Smooth muscle cell (in vitro differentiated cells): ENCODE measurements around the gene WDFY2. TPM values are rescaled to one million over a fixed set of nuclear protein-coding genes. Genes with fewer than 3 reads are reported as not detected.

Experiments used
- DNase-seq: peaks from one replicate; lab custom pipeline; 2025; ENCODE audit not compliant: unreplicated experiment; lab: John Stamatoyannopoulos, UW
- H2AFZ ChIP-seq: fragments of 200-600 bp; sonication (generic); 2 replicates; pipeline ENCODE4 v1.6.0; 2016; ENCODE audit warnings: antibody characterized with exemption, low read depth, mild to moderate bottlenecking
- H3F3A ChIP-seq: fragments of 200-600 bp; sonication (generic); 2 replicates; pipeline ENCODE4 v1.6.0; 2017; ENCODE audit warnings: antibody characterized with exemption, low read depth
- H3K27ac ChIP-seq: fragments of 200-600 bp; sonication (generic); 2 replicates; pipeline ENCODE4 v1.5.1; 2016; ENCODE audit warnings: low read depth, mild to moderate bottlenecking
- H3K27me3 ChIP-seq: fragments of 200-600 bp; sonication (generic); 2 replicates; pipeline ENCODE4 v1.6.1; 2016; ENCODE audit warnings: low read depth, mild to moderate bottlenecking
- H3K36me3 ChIP-seq: fragments of 200-600 bp; sonication (generic); 2 replicates; pipeline ENCODE4 v1.5.1; 2016; ENCODE audit warnings: low read depth
- H3K4me1 ChIP-seq: fragments of 200-600 bp; sonication (generic); 2 replicates; pipeline ENCODE4 v1.5.1; 2016; ENCODE audit warnings: low read depth
- H3K4me2 ChIP-seq: fragments of 200-600 bp; sonication (generic); 2 replicates; pipeline ENCODE4 v1.6.0; 2016; ENCODE audit warnings: mild to moderate bottlenecking
- H3K4me3 ChIP-seq: fragments of 200-600 bp; sonication (generic); 2 replicates; pipeline ENCODE4 v1.5.1; 2016; ENCODE audit warnings: mild to moderate bottlenecking
- H3K79me2 ChIP-seq: fragments of 200-600 bp; sonication (generic); 2 replicates; pipeline ENCODE4 v1.6.0; 2016; ENCODE audit warnings: low read depth, mild to moderate bottlenecking
- H3K9ac ChIP-seq: fragments of 200-600 bp; sonication (generic); 2 replicates; pipeline ENCODE4 v1.6.0; 2016; ENCODE audit warnings: low read depth
- H3K9me3 ChIP-seq: fragments of 200-600 bp; sonication (generic); replicated peaks from 2 replicates; pipeline ENCODE4 v1.5.1; 2016; ENCODE audit warnings: low read depth
- H4K20me1 ChIP-seq: fragments of 200-600 bp; sonication (generic); 2 replicates; pipeline ENCODE4 v1.6.0; 2016; ENCODE audit warnings: low read depth
- WGBS: methylation state at CpG from one replicate; pipeline ENCODE4 v1.1.7; 2016; ENCODE audit warnings: low lambda C conversion rate; 5-methylcytosine and 5-hydroxymethylcytosine counted together
- polyA plus RNA-seq: library from polyadenylated mRNA; unstranded; fragments of >200 nt; fragmentation: Nextera tagmentation; extraction: Ambion mirVana; gene quantifications from 2 replicates; pipeline ENCODE4 v1.2.1, GENCODE V29; 2016
- total RNA-seq: library from RNA; depleted of rRNA; stranded (reverse); fragments of >200 nt; gene quantifications from 2 replicates; pipeline ENCODE4 v1.2.3, GENCODE V29; 2014
- TF ChIP-seq, protein P1 (sequence below): fragments of 200-600 bp; sonication (generic); IDR thresholded peaks from 2 replicates; pipeline ENCODE4 v1.5.1; 2017; ENCODE audit warnings: borderline replicate concordance, mild to moderate bottlenecking, antibody characterized with exemption; ENCODE audit not compliant: insufficient read depth, poor library complexity, severe bottlenecking

Gene WDFY2
- total and polyA plus RNA-seq, 2 experiments from 2014 or later: 6.6 to 13.7 TPM

DNA sequence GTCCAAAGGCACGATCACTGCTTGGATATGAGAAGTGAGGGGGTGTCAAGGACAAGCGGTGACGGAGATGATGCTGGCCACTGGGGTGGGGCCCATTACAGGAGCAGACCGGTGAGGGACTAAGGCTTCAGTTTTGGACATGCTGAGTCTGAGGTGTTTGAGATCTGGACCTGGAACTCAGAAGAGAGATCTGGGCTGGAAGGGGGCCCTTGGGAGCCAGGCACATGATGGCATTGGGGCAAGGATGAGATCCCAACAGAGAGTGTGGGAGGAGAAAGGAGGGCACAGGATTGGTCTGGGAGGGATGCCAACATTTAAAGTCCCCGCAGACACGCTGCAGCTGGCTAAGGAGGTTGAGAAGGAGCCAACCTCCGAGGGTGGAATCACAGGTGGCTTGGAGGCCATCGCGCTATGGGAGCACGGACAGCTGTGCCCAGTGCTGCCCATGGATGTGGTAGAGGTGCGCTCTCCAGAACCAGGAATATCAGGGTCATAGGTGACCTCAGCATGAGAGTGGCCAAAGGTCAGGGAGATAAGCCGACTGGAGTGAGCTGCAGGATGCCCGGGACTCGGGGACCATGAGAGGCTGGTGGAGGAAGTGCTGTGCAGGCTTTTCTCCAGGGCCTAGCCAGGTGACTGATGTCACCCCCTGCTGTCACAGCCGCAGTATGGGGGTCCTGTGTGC is 197.9 kb downstream of the WDFY2 start:
- Histone ChIP-seq H3K4me2 (no peak overlapping the region), H3K36me3 (no peaks in the 10 kb centered on the region), H3F3A (no peaks in the 10 kb centered on the region), H3K9ac (no peak overlapping the region), H3K4me3 (no peak overlapping the region), H3K79me2 (no peaks in the 10 kb centered on the region), H3K27me3 (no peaks in the 10 kb centered on the region), H3K27ac (no peak overlapping the region), H3K4me1 (peaks cover 16% of the 10 kb centered on the region), H4K20me1 (no peaks in the 10 kb centered on the region), H3K9me3 (no peaks in the 10 kb centered on the region), H2AFZ (no peak overlapping the region)
- 97% methylated on average over 15 of the region's 15 CpGs for WGBS
- TF ChIP-seq, protein P1, sequence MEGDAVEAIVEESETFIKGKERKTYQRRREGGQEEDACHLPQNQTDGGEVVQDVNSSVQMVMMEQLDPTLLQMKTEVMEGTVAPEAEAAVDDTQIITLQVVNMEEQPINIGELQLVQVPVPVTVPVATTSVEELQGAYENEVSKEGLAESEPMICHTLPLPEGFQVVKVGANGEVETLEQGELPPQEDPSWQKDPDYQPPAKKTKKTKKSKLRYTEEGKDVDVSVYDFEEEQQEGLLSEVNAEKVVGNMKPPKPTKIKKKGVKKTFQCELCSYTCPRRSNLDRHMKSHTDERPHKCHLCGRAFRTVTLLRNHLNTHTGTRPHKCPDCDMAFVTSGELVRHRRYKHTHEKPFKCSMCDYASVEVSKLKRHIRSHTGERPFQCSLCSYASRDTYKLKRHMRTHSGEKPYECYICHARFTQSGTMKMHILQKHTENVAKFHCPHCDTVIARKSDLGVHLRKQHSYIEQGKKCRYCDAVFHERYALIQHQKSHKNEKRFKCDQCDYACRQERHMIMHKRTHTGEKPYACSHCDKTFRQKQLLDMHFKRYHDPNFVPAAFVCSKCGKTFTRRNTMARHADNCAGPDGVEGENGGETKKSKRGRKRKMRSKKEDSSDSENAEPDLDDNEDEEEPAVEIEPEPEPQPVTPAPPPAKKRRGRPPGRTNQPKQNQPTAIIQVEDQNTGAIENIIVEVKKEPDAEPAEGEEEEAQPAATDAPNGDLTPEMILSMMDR: no peak
- no peak for DNase-seq

DNA sequence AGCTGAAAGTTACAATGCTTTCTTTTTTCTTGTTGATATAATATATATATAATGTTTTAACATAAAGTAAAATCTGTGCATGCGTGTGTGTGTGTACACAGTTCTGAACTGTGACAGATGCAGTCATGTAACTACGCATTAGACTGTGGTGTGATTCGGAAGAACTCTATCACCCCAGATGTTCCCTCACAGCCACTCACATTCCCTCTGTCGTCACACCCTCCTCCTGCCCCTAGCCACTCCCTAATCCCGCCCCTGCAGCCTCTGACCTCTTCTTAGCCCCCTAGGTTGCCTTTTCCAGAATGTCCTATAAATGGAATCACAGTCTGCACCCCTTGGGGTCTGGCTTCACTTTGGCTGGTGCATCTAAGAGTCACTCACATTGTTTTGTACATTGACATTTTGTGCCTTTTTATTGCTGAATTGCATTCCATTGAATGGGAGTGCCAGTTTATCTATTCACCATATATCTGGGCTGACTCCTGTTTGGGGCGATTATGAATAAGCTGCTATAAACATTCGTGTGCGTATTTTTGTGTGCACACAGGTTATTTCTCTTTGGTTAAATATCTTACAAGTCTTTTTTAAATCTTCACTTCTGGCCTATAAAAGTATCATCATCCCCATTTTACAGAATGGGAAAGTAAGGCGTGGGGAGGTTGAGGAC is 199.3 kb downstream of the WDFY2 start:
- H3K9me3 ChIP-seq: no peaks in the 10 kb centered on the region
- H3K4me2 ChIP-seq: no peak overlapping the region
- H4K20me1 ChIP-seq: no peaks in the 10 kb centered on the region
- no peak for DNase-seq
- whole genome bisulfite sequencing: 90% methylated on average over 9 of the region's 9 CpGs
- H3K27ac ChIP-seq: no peak overlapping the region
- H3K27me3 ChIP-seq: no peaks in the 10 kb centered on the region
- TF ChIP-seq, protein P1: no peak
- no peak overlapping the region for H3K4me3 ChIP-seq
- peaks cover 19% of the 10 kb centered on the region for H3K4me1 ChIP-seq
- no peaks in the 10 kb centered on the region for H3F3A ChIP-seq
- no peak overlapping the region for H2AFZ ChIP-seq
- H3K79me2 ChIP-seq: no peaks in the 10 kb centered on the region
- H3K9ac ChIP-seq: no peak overlapping the region
- no peaks in the 10 kb centered on the region for H3K36me3 ChIP-seq

DNA sequence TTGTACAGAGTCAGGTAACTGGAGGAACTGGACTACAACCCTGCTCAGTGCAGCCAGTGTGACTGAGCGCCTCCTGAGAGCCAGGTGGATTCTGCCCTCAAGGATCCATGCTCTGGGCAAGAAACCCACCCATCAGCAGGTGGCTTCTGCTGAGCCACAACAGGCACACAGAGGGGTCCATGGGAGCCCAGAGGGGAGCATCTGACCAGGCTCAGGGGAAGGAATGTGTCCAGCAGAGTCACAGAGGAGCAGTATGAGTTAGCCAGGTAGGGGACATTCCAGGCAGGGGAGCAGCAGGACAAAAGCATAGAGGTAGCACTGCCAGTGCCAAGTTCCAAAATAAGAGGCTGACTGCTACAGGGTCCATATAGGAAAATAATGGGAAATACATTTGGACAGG is 199.8 kb downstream of the WDFY2 start:
- TF ChIP-seq, protein P1: no peak
- no peaks in the 10 kb centered on the region for H3K79me2 ChIP-seq
- H3K9ac ChIP-seq: no peak overlapping the region
- H3K4me2 ChIP-seq: no peak overlapping the region
- DNase-seq: no peak
- no peaks in the 10 kb centered on the region for H3K27me3 ChIP-seq
- H3K4me3 ChIP-seq: no peak overlapping the region
- no peaks in the 10 kb centered on the region for H3K36me3 ChIP-seq
- H3K27ac ChIP-seq: no peak overlapping the region
- peaks cover 19% of the 10 kb centered on the region for H3K4me1 ChIP-seq
- no peaks in the 10 kb centered on the region for H3K9me3 ChIP-seq
- H2AFZ ChIP-seq: no peak overlapping the region
- 100% methylated on average over 1 of the region's 1 CpG for WGBS
- no peaks in the 10 kb centered on the region for H3F3A ChIP-seq
- no peaks in the 10 kb centered on the region for H4K20me1 ChIP-seq
